Mononuclear cell (primary cell): ENCODE data around the gene DGKZ. TPM values are rescaled to one million over a fixed set of nuclear protein-coding genes. Genes with fewer than 3 reads are reported as not detected.

ENCODE experiments used
- H3K27me3 ChIP-seq: 2 replicates; pipeline ENCODE4 v1.6.0; 2011; ENCODE audit warnings: low read length, control low read depth; ENCODE audit not compliant: insufficient read depth
- H3K4me1 ChIP-seq: 2 replicates; pipeline ENCODE4 v1.5.1; 2011; ENCODE audit warnings: mild to moderate bottlenecking, low read length, control low read depth; ENCODE audit not compliant: insufficient read depth
- H3K4me3 ChIP-seq: 2 replicates; pipeline ENCODE4 v1.5.1; 2011; ENCODE audit warnings: mild to moderate bottlenecking, low read length, moderate library complexity
- H3K9me3 ChIP-seq: 2 replicates; pipeline ENCODE4 v1.5.1; 2011; ENCODE audit warnings: low read depth, mild to moderate bottlenecking, control low read depth, low read length
- total RNA-seq: library from RNA; depleted of rRNA; stranded (reverse); fragments of >200 nt; gene quantifications from one replicate; pipeline ENCODE4 v1.2.3, GENCODE V29; 2012

The DGKZ gene
- total RNA-seq, 1 donor = 90.6 TPM

DNA sequence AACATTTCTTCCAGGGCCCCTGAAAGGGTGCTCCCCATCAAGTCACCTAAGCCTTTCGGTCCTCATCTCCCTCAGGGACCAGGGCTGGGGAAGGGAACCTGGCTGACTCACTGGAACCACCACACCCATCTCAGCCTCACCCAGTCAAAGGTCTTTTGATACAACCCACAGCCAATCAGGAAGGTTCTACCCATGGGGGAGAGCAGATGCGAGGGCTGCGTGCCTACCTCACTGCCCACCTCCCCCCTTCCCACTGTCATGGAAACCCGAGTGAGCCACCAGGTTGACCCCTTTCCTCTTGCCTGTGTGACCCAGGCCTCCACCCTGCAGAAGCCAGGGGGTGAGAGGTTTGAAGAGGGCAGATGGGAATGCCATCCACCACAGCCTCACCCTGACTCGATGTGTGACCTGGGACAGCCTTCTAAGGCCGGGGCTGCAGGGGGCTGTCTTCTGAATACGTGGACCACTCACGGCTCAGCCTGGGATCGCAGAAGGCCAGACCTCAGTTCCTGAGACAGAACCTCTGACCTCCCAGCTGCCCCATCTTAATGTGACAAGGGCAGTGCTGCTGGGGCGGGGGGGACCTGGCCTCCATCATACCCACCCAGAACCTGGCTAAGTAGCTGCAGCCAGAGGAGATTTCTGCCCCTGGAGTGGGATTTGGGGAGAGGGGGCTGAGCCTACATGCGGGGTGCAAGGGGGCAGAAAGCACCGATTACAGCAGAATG lies 36.9 kb downstream of the DGKZ start:
- Histone ChIP-seq H3K27me3 (peaks cover 42% of the 10 kb centered on the region), H3K4me1 (peaks cover 32% of the 10 kb centered on the region), H3K4me3 (no peak overlapping the region), H3K9me3 (no peaks in the 10 kb centered on the region)

DNA sequence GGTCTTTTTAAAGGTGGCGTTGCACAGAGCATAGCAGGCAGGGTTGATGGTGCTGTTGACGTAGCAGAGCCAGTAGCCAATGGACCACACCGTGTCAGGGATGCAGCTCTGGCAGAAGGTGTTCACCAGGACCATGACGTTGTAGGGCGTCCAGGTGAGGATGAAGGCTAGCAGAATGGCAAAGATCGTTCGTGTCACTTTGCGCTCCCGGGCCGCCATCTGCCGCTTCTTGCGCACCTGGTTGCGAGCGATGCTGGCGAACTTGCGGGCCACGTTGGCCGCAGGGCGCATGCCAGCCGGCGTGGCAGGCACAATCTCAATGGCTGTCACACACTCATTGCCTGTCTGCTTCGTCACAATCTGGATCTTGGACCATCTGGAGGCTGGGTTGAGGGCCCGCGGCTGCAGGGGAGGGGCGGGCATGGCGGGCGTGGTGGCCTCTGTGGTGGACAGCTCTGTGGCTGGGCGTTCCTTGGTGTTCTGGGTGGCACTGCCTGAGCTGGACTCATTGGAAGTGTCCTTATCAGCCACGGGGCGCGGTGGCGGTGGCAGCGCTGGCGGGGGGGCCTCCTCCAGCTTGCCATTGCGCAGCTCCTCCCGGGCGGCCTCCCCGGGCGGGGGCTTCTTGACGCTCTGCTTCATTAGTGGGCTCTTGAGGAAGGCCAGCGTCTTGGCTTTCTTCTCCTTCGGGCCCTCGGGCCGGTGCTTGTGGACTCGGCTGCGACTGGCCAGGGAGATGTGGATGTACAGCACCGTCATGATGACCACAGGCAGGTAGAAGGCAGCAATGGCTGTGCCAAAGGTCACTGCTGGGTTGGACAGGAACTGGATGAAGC lies 38.1 kb downstream of the DGKZ start:
- H3K27me3 ChIP-seq = peaks cover 54% of the 10 kb centered on the region
- H3K9me3 ChIP-seq = no peaks in the 10 kb centered on the region
- no peak overlapping the region for H3K4me3 ChIP-seq
- H3K4me1 ChIP-seq = peaks cover 37% of the 10 kb centered on the region

DNA sequence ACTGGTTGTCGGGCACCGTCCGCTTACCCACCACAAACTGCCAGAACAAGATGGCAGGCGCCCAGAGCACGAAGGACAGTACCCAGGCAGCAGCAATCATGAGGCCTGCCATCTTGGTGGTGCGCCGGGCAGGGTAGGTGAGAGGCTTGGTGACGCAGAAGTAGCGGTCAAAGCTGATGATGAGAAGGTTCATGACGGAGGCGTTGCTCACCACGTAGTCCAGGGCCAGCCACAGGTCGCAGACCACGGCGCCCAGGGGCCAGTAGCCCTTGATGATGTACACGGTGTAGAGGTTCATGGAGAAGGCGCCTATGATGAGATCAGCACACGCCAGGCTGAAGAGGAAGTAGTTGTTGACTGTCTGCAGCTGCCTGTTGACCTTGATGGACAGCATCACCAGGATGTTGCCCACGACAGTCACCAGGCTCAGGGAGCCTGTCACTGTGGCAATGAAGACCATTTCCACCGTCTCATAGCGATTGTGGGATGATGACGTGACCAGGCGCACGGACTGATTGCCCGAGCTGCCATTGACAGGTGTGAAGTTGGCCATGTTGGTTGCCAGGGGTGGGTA lies 38.8 kb downstream of the DGKZ start:
- Histone ChIP-seq H3K27me3 (peaks cover 59% of the 10 kb centered on the region), H3K4me1 (peaks cover 38% of the 10 kb centered on the region), H3K9me3 (no peaks in the 10 kb centered on the region), H3K4me3 (no peak overlapping the region)

DNA sequence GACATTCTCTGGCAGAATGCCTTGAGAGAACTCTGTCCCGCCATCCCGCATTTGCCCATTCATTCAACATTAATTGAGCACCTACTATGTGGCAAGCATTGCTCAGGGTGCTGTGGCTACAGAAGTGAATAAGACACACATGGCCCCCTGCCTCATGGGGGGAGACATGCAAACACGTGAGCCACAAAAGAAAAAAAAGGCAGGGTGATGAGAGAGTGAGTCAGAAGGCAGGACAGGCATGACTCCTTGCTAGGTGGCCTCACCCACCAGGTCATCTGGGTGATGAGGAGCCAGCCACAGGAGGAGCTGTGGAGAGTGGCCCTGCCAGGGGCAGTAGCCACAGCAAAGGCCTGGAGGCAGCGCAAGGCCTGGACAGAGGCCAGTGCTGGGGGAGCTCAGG lies 39.4 kb downstream of the DGKZ start:
- peaks cover 39% of the 10 kb centered on the region for H3K4me1 ChIP-seq
- H3K4me3 ChIP-seq = no peak overlapping the region
- peaks cover 61% of the 10 kb centered on the region for H3K27me3 ChIP-seq
- no peaks in the 10 kb centered on the region for H3K9me3 ChIP-seq

DNA sequence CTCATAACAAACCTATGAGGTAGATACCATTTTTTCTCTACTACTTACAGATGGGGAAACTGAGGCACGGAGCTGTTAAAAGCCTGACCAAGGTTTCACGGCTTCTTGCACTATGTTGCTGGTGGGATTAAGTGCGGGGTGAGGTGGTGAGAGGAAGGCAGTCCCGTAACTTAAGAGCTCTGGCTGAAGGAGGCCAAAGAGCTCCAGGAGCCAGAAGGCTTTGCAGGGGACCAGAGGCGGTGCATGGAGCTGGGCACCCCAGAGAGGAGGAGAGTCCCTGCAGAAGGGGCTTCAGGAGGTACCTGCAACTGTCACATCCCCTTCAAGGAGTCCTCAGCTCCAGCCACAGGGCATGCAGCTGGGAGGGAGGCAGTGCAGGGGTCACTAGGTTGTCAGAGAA lies 40.2 kb downstream of the DGKZ start:
- peaks cover 57% of the 10 kb centered on the region for H3K27me3 ChIP-seq

DNA sequence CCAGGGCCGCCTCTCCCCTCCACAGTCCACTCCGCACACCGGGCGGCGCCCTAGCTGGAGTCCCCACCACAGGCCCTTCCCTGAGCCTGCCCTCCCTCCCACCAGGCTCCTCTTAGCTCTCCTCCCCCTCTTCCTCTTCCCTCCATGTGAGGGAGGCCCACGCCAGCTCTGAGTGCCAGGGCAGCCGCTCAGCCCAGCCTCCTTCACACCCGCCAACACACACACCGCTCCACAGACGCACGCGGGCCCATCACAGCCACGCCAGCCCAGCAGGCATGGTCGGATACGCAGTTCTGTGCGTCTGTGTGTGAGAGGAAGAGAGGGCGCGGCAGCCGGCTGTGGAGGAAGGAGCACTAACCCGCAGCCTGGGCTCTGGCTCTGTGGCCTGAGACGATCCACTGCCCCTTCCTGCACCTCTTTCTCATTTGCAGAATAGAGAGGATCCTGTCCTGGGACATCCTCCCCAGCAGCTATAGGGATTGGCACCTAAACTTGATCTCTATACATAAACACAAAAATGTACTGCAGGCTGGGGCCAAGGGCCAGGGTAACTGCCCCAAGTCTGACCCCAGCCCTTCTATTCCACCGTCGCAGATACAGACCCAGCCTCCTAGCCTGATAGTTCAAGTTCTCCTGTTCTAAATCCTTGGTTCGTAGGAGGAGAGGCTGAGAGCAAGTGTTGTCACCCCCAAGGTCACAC lies 40.8 kb downstream of the DGKZ start:
- Histone ChIP-seq H3K4me3 (no peak overlapping the region), H3K27me3 (peaks cover 55% of the 10 kb centered on the region), H3K9me3 (no peaks in the 10 kb centered on the region), H3K4me1 (peaks cover 41% of the 10 kb centered on the region)

More for the DNA sequence above, 40.2 kb downstream of the DGKZ start:
- Histone ChIP-seq H3K9me3 (no peaks in the 10 kb centered on the region), H3K4me1 (peaks cover 39% of the 10 kb centered on the region), H3K4me3 (no peak overlapping the region)

DNA sequence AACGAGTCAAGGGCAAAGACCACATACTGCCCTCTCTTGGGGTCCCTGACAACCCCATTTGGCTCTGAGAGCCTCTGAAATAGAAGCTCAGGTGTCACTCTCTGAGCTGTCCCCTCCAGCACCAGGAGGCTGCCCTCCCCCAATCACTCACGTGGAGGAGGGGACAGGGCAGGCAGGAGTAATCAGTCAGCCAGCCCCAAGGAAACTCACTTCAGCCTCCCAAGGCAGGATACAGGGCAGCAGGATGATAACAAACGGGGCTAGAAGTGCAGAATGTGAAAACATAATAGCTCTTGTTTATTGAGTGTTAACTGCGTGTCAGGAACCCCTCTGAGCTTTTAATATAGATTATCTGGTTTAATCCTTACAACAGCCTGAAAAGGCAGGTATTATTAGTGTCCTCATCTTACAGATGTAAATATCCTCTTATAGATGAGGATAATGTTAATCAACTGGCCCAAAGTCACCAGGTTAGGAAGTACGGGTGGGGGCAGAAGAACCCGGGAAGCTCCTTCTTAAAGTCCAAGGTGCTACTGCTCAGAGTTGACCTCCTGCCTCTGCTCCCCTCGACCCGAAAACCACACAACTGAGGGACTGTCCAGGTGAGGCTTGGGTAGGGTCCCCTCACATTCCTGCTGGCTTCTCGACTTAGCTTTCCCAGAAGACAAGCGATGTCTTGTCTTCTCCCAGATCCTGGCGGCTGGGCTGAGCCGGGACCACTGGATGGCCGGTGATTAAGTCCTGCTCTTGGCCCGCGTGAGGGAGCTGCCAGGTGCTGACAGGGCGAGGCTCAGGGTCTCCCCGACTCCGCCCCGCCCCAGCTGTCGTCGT lies 41.6 kb downstream of the DGKZ start:
- H3K4me3 ChIP-seq = no peak overlapping the region

DNA sequence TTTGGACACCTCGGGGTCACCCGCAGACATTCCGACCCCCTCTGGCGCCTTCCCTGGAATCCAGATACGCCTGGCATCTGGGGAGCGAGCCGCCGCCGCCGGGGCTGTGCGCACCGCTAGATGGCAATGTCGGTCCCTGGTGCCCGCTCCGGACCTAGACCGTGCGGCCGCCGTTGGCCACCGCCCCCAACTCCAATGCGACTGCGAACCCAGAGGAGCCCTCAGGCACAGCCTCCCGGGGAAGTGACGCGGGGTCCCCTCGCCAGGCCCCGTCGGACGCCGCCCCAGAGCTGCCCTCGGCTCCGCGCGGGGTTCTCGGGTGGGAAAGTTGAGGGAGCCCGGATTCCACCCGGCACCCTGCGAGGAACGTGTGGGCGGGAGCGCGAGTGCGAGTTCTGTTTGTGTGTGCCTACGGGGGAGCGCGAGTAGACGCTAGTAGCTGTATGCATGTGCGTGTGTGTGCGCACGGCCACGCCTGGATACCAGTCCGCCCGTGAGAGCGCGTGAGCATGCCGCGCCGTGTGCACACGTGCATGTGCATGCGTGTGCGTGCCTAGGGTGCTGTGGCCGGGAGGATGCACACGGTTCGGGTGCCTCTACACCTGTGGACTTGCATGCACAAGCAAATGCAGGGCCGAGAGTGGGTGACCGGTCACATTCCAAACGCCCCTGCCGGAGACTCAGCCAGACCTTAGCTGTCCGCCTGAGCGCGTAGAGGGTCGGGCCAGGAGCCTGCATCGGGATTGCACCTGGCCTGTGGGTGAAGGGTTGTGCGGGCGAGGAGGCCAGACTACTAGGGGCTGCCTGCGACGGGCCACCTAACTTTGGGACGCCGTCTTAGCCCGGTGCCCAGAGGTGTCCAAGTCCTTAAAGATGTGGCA lies 42.4 kb downstream of the DGKZ start:
- H3K27me3 ChIP-seq = peaks cover 59% of the 10 kb centered on the region
- H3K4me3 ChIP-seq = no peak overlapping the region
- no peaks in the 10 kb centered on the region for H3K9me3 ChIP-seq
- H3K4me1 ChIP-seq = peaks cover 41% of the 10 kb centered on the region

More for the DNA sequence above, 41.6 kb downstream of the DGKZ start:
- Histone ChIP-seq H3K4me1 (peaks cover 41% of the 10 kb centered on the region), H3K27me3 (peaks cover 59% of the 10 kb centered on the region), H3K9me3 (no peaks in the 10 kb centered on the region)

DNA sequence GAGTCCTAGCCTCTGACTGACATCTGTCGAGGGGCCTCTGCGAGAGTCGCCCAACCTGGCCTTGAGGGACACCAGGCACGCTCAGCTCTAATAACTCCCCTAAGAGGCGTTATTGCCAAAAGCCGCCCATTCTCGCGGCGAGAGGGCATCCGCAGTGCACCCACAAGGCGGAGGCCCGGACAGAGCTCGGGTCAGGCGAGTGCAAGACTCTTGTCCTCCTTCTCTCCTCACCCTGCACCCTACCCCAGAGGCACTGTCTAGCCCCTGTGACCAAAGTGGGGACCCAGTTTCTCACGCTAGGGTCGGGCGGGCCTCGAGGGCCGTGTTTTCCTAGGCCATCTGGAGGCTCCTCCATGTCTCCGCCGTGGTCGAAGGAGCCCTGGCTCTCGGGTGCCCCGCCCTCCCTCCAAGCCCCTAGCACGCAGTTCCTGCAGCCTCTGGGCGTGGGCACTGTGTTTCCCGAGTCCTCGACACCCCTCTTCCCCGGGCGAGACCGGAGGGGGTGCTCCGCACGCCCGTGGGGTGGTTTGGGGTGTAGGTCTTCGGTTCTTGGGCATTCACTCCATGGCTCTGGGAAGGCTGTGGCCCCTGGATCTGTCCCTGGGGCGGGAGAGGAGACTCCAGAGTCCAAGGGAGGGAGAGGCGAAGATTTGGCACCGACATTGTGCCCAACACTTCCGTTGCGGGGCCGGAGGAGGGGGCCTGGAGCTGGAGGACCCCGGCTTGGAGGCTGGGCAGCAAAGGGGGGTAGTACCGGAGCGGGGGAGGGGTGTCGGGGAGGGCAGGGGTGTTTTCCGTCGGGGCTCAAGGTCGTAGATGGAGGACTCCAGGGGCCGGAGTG lies 43.3 kb downstream of the DGKZ start:
- no peaks in the 10 kb centered on the region for H3K9me3 ChIP-seq
- peaks cover 59% of the 10 kb centered on the region for H3K27me3 ChIP-seq
- peaks cover 41% of the 10 kb centered on the region for H3K4me1 ChIP-seq
- no peak overlapping the region for H3K4me3 ChIP-seq

DNA sequence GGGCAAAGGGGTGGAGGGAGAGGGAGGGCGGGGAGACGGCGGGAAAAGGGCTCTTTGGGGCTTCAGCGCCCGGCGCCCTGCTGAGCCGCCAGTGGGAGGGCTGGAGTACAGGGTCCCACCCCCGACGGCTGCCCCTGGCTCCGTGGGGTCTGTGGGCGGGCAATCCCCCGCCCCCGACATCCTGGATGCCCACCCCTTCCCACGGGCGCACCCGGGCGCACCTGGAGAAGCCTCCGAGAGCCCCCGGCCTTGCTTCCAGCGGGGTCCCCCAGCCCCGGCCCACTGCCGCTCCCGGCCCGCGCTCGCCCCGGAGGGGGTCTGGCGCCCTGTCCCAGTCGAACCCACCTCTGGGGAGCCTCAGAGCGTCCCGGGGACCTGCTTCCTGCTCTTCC lies 43.9 kb downstream of the DGKZ start:
- no peaks in the 10 kb centered on the region for H3K9me3 ChIP-seq
- H3K27me3 ChIP-seq = peaks cover 59% of the 10 kb centered on the region
- peaks cover 41% of the 10 kb centered on the region for H3K4me1 ChIP-seq
- no peak overlapping the region for H3K4me3 ChIP-seq

DNA sequence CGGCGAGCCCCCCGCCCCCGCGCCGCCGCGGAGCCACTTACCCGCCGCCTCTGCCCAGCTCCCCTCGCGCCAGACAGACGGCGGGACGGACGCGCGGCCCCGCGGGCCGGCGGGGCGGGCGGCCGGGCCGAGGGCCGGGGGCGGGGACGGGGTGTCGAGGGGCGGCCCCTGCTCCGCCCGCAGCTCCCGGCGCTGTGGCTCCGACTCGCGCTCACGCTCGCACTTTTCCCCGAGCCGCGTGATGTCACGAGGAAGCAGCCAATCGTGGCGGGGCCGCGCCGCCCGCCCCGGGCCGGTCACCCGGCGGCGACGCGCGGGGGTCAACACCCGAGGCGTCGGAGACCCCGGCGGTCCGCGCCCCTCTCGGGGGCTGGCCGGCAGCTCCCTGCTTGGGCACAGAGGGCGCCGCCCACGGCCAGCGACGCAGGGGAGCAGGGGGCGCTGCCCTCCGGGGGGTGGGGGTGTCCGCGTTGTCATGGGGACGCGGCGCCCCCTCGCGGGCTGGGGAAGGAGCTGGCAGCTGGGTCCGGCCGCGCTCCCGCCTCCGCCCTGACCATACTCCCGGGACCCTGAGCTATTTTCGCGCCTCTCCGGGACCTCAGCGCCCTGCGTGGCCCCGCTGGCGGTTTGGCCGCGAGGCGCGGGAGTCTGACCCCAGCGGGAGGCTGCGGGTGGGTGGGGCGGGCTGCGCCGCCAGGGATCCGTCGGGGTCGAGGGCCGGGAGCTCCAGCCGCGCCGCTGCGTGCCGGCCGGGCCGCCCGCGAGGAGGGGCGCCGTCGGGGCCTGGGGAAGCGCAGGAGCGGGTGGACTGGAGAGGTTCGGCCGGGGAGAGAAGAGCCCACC lies 44.5 kb downstream of the DGKZ start, which contains the start of gene CHRM4:
TSS of gene CHRM4 (minus strand) at position 199 of the 843 bp plus-strand sequence. CDS start 5,219 bp downstream, outside the sequence.
- H3K4me3 ChIP-seq = no peak within 1 kb of the TSS
- peaks cover 54% of the 10 kb centered on the region for H3K27me3 ChIP-seq
- peaks cover 41% of the 10 kb centered on the region for H3K4me1 ChIP-seq
- H3K9me3 ChIP-seq = no peaks in the 10 kb centered on the region
